Testis (tissue), 3 donors: ENCODE data around the gene SLC45A1. TPM values are rescaled to one million over a fixed set of nuclear protein-coding genes. Genes with fewer than 3 reads are reported as not detected.

ENCODE experiments used
- DNase-seq: peaks from one replicate; pipeline ENCODE4 v3.0.0-alpha.2; 2019
- H3K27ac ChIP-seq, 2 donors: fragments of 200-600 bp; sonication (generic); one replicate each; pipeline ENCODE4 v1.5.1; 2019
- H3K27me3 ChIP-seq: fragments of 200-600 bp; sonication (generic); one replicate; pipeline ENCODE4 v1.5.1; 2019
- H3K36me3 ChIP-seq: fragments of 200-600 bp; sonication (generic); one replicate; pipeline ENCODE4 v1.5.1; 2017; ENCODE audit warnings: low read depth; ENCODE audit errors: missing control alignments
- H3K4me1 ChIP-seq: fragments of 200-600 bp; sonication (generic); one replicate; pipeline ENCODE4 v1.5.1; 2019
- H3K4me3 ChIP-seq, 2 donors: fragments of 200-600 bp; sonication (generic); one replicate each; pipeline ENCODE4 v1.5.1; 2017 to 2019
- H3K9me3 ChIP-seq: fragments of 200-600 bp; sonication (generic); one replicate; pipeline ENCODE4 v1.5.1; 2017
- CTCF ChIP-seq, 3 experiments: fragments of 450-650 bp in 2 of 3; fragments of 200-600 bp in 1 of 3; sonication (generic) in 1 of 3; IDR thresholded peaks; one replicate each; pipeline ENCODE4 v1.5.1; 2016 to 2019; ENCODE audit warnings: antibody characterized with exemption in 3 of 3, mild to moderate bottlenecking in 2 of 3, moderate library complexity in 1 of 3
- POLR2A ChIP-seq: fragments of 450-650 bp; IDR thresholded peaks from one replicate; pipeline ENCODE4 v1.6.1; 2017; ENCODE audit warnings: antibody characterized with exemption, mild to moderate bottlenecking, moderate library complexity
- WGBS, 2 donors: methylation state at CpG; one replicate each; pipeline ENCODE4 v1.1.5; 2018; 5-methylcytosine and 5-hydroxymethylcytosine counted together
- intact Hi-C: fragments of 100-400 bp; cut with DNase I; formaldehyde crosslinking; loops from one replicate; pipeline ENCODE4 v1.15.1; 2023; ENCODE audit warnings: low total_unique reads
- polyA plus RNA-seq: library from polyadenylated mRNA; stranded (reverse); fragments of 350-450 nt; fragmentation: Illumina TruSeq; extraction: RNeasy Lipid Tissue Mini Kit (QIAGEN cat#74804); gene quantifications from one replicate; pipeline ENCODE4 v1.2.3, GENCODE V29; 2014; ENCODE audit warnings: low read depth, low replicate concordance; ENCODE audit not compliant: insufficient read depth
- total RNA-seq, 2 donors: library from RNA; depleted of rRNA; stranded (reverse); fragments of >200 nt; gene quantifications; one replicate each; pipeline ENCODE4 v1.2.3, GENCODE V29; 2016

Gene SLC45A1
- total and polyA plus RNA-seq, 3 donors from 2014 or later, result 5.6 to 9.0 (median 8.5) TPM

GRCh38 chr1:8338526-8339202, 20.8 kb downstream of the SLC45A1 start:
- intact Hi-C loops, result no loop called here
- TF ChIP-seq POLR2A, result no peak
- TF ChIP-seq CTCF (IDR thresholded peaks at IDR 0.05), result no peak
- Histone ChIP-seq H3K36me3 (no peaks in the 10 kb centered on the region), H3K27me3 (no peaks in the 10 kb centered on the region), H3K9me3 (no peaks in the 10 kb centered on the region), H3K4me3 (no peak overlapping the region), H3K4me1 (peaks cover 6% of the 10 kb centered on the region), H3K27ac (no peak overlapping the region)
- 95 to 97% methylated on average over 22 to 26 of the region's 26 CpGs for WGBS, 2 donors
- no peak for DNase-seq

GRCh38 chr1:8339203-8339600, 21.3 kb downstream of the SLC45A1 start:
- intact Hi-C loops, result no loop called here
- no peak for TF ChIP-seq POLR2A
- no peak for TF ChIP-seq CTCF (IDR thresholded peaks at IDR 0.05)
- Histone ChIP-seq H3K36me3 (no peaks in the 10 kb centered on the region), H3K9me3 (no peaks in the 10 kb centered on the region), H3K4me3 (no peak overlapping the region), H3K27ac (no peak overlapping the region), H3K27me3 (no peaks in the 10 kb centered on the region), H3K4me1 (peaks cover 8% of the 10 kb centered on the region)
- DNase-seq, result no peak
- WGBS, 2 donors, result 96% methylated on average over 13 of the region's 13 CpGs

GRCh38 chr1:8340448-8340847, 22.5 kb downstream of the SLC45A1 start:
- 70 to 79% methylated on average over 6 of the region's 6 CpGs for WGBS, 2 donors
- no peak for DNase-seq
- peaks cover 8% of the 10 kb centered on the region for H3K4me1 ChIP-seq
- no peaks in the 10 kb centered on the region for H3K9me3 ChIP-seq
- H3K36me3 ChIP-seq, result no peaks in the 10 kb centered on the region
- no peak for TF ChIP-seq POLR2A
- no peak for TF ChIP-seq CTCF (IDR thresholded peaks at IDR 0.05)
- H3K27me3 ChIP-seq, result no peaks in the 10 kb centered on the region
- H3K27ac ChIP-seq, result no peak overlapping the region
- no peak overlapping the region for H3K4me3 ChIP-seq
- intact Hi-C loops, result no loop called here

GRCh38 chr1:8342325-8342724, 24.4 kb downstream of the SLC45A1 start:
- 70 to 77% methylated on average over 10 of the region's 10 CpGs for WGBS, 2 donors
- Histone ChIP-seq H3K4me3 (no peak overlapping the region), H3K27ac (no peak overlapping the region), H3K4me1 (peaks cover 8% of the 10 kb centered on the region), H3K36me3 (no peaks in the 10 kb centered on the region), H3K27me3 (no peaks in the 10 kb centered on the region), H3K9me3 (no peaks in the 10 kb centered on the region)
- intact Hi-C loops, result no loop called here
- DNase-seq, result no peak
- TF ChIP-seq CTCF (IDR thresholded peaks at IDR 0.05) (no peak), POLR2A (no peak)

GRCh38 chr1:8343044-8343443, 25.1 kb downstream of the SLC45A1 start:
- H3K9me3 ChIP-seq, result no peaks in the 10 kb centered on the region
- H3K4me3 ChIP-seq, result no peak overlapping the region
- intact Hi-C loops, result no loop called here
- 59 to 67% methylated on average over 10 to 11 of the region's 11 CpGs for WGBS, 2 donors
- peaks cover 8% of the 10 kb centered on the region for H3K4me1 ChIP-seq
- no peak for DNase-seq
- no peaks in the 10 kb centered on the region for H3K27me3 ChIP-seq
- TF ChIP-seq POLR2A (no peak), CTCF (IDR thresholded peaks at IDR 0.05) (no peak)
- H3K36me3 ChIP-seq, result no peaks in the 10 kb centered on the region
- H3K27ac ChIP-seq, result peak overlapping the region; percentile 47 to 85
